ENCODE results near the gene PROM1. TPM values are rescaled to one million over a fixed set of nuclear protein-coding genes. Genes with fewer than 3 reads are reported as not detected.

Gene PROM1
- total RNA-seq, 1 experiment from 2014 or later: not detected

GRCh38 chr4:15931451-15932210 is 152.2 kb downstream of the PROM1 start:
- ChIA-PET POLR2A (ENCODE audit: unreplicated experiment) (no interaction called here), CTCF (no interaction called here)
- H3K9me3 ChIP-seq (ENCODE audit: low read length): no peaks in the 10 kb centered on the region
- no peaks in the 10 kb centered on the region for H3K27me3 ChIP-seq (ENCODE audit: low read length)
- no peak for ATAC-seq
- peaks cover 14% of the 10 kb centered on the region for H3K79me2 ChIP-seq (ENCODE audit: low read length)
- H3K9me2 ChIP-seq (replicated peaks; ENCODE audit: low read length): no peaks in the 10 kb centered on the region
- H3K4me3 ChIP-seq (ENCODE audit: low read length): no peak overlapping the region
- no peak overlapping the region for H3K9ac ChIP-seq (ENCODE audit: low read length)
- no peak overlapping the region for H3K27ac ChIP-seq (ENCODE audit: low read length)
- no peak for TF ChIP-seq EZH2 (IDR thresholded peaks at IDR 0.05; ENCODE audit: low read length, unreplicated experiment)
- TF ChIP-seq EZH2phosphoT487 (IDR thresholded peaks at IDR 0.05; ENCODE audit: borderline replicate concordance, low read length): no peak
- no peak for TF ChIP-seq CTCF (conservative IDR thresholded peaks at IDR 0.05; ENCODE audit: low read depth, low read length)
- peaks cover 7% of the 10 kb centered on the region for H3K36me3 ChIP-seq (ENCODE audit: low read depth, low read length)
- intact Hi-C loops (cut with micrococcal nuclease): no loop called here
- H3F3A ChIP-seq (ENCODE audit: low read length, unreplicated experiment): no peaks in the 10 kb centered on the region
- no TSS peak for BruUV-seq (replicated peaks)
- DNase-seq: no peak
- peaks cover 20% of the 10 kb centered on the region; the same call in 1 of the 2 replicates for H3K4me1 ChIP-seq (ENCODE audit: insufficient read depth, low read length)
- no peak overlapping the region for H2AFZ ChIP-seq (ENCODE audit: low read length)
- no peak overlapping the region for H3K4me2 ChIP-seq (ENCODE audit: low read length)
- no peaks in the 10 kb centered on the region for H4K20me1 ChIP-seq (ENCODE audit: low read length)

GRCh38 chr4:15930314-15930713 is 153.5 kb downstream of the PROM1 start:
- Histone ChIP-seq H3K27ac (ENCODE audit: low read length) (no peak overlapping the region), H3K4me2 (ENCODE audit: low read length) (no peak overlapping the region), H3F3A (ENCODE audit: low read length, unreplicated experiment) (no peaks in the 10 kb centered on the region), H3K9me3 (ENCODE audit: low read length) (no peaks in the 10 kb centered on the region), H3K4me3 (ENCODE audit: low read length) (no peak overlapping the region), H3K79me2 (ENCODE audit: low read length) (peaks cover 1% of the 10 kb centered on the region; the same call in 1 of the 2 replicates), H3K9ac (ENCODE audit: low read length) (no peak overlapping the region), H4K20me1 (ENCODE audit: low read length) (no peaks in the 10 kb centered on the region), H3K36me3 (ENCODE audit: low read depth, low read length) (peaks cover under 1% of the 10 kb centered on the region; the same call in 1 of the 2 replicates), H2AFZ (ENCODE audit: low read length) (no peak overlapping the region), H3K9me2 (replicated peaks; ENCODE audit: low read length) (no peaks in the 10 kb centered on the region), H3K4me1 (ENCODE audit: insufficient read depth, low read length) (0 out of 2 replicates have a peak, but pooled peaks cover 9% of the 10 kb centered on the region), H3K27me3 (ENCODE audit: low read length) (no peaks in the 10 kb centered on the region)
- no peak for DNase-seq
- no peak for TF ChIP-seq CTCF (conservative IDR thresholded peaks at IDR 0.05; ENCODE audit: low read depth, low read length)
- TF ChIP-seq EZH2 (IDR thresholded peaks at IDR 0.05; ENCODE audit: low read length, unreplicated experiment): no peak
- no peak for TF ChIP-seq EZH2phosphoT487 (IDR thresholded peaks at IDR 0.05; ENCODE audit: borderline replicate concordance, low read length)
- no peak for ATAC-seq
- CTCF ChIA-PET: no interaction called here
- POLR2A ChIA-PET (ENCODE audit: unreplicated experiment): no interaction called here
- no TSS peak for BruUV-seq (replicated peaks)
- intact Hi-C loops (cut with micrococcal nuclease): no loop called here

GRCh38 chr4:15929540-15929939 is 154.3 kb downstream of the PROM1 start:
- Histone ChIP-seq H3K9ac (ENCODE audit: low read length) (no peak overlapping the region), H3K9me2 (replicated peaks; ENCODE audit: low read length) (no peaks in the 10 kb centered on the region), H3K27ac (ENCODE audit: low read length) (no peak overlapping the region), H3K4me3 (ENCODE audit: low read length) (no peak overlapping the region), H2AFZ (ENCODE audit: low read length) (no peak overlapping the region), H3K27me3 (ENCODE audit: low read length) (no peaks in the 10 kb centered on the region), H3K4me2 (ENCODE audit: low read length) (no peak overlapping the region), H4K20me1 (ENCODE audit: low read length) (no peaks in the 10 kb centered on the region), H3K9me3 (ENCODE audit: low read length) (no peaks in the 10 kb centered on the region), H3K36me3 (ENCODE audit: low read depth, low read length) (no peaks in the 10 kb centered on the region), H3K4me1 (ENCODE audit: insufficient read depth, low read length) (0 out of 2 replicates have a peak, but pooled peaks cover under 1% of the 10 kb centered on the region), H3F3A (ENCODE audit: low read length, unreplicated experiment) (no peaks in the 10 kb centered on the region), H3K79me2 (ENCODE audit: low read length) (no peaks in the 10 kb centered on the region)
- TF ChIP-seq EZH2phosphoT487 (IDR thresholded peaks at IDR 0.05; ENCODE audit: borderline replicate concordance, low read length) (no peak), CTCF (conservative IDR thresholded peaks at IDR 0.05; ENCODE audit: low read depth, low read length) (no peak), EZH2 (IDR thresholded peaks at IDR 0.05; ENCODE audit: low read length, unreplicated experiment) (no peak)
- intact Hi-C loops (cut with micrococcal nuclease): no loop called here
- ChIA-PET POLR2A (ENCODE audit: unreplicated experiment) (no interaction called here), CTCF (no interaction called here)
- no peak for ATAC-seq
- no peak for DNase-seq
- BruUV-seq (replicated peaks): no TSS peak
